ENCODE data around the gene JAKMIP2.

DNA sequence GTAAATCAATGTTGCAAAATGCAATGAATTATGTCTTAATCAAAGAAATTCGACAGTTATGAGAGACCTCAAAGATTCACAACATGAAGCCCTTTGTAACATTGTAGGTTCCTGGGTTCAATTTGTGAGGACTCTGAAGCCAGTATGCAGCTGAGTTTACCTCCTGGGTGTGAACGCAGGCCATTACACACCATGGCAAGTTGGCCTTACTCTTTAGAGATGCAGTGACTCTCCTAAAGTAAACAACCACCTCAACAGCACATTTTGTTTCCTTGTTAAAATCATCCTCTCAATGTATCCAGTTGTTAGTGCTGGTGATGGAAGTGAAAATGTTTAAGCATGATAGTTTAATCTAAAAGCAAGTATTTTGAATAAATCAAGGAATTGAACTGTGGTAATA is 73.8 kb downstream of the JAKMIP2 start:
- TF ChIP-seq RARB (CRISPR knock-in tag; IDR thresholded peaks at IDR 0.05) (no peak), ZNF565 (CRISPR knock-in tag; conservative IDR thresholded peaks at IDR 0.05; ENCODE audit: low read depth) (no peak), OSR1 (CRISPR knock-in tag; IDR thresholded peaks at IDR 0.05) (no peak)
- TF ChIP-seq, protein P1, sequence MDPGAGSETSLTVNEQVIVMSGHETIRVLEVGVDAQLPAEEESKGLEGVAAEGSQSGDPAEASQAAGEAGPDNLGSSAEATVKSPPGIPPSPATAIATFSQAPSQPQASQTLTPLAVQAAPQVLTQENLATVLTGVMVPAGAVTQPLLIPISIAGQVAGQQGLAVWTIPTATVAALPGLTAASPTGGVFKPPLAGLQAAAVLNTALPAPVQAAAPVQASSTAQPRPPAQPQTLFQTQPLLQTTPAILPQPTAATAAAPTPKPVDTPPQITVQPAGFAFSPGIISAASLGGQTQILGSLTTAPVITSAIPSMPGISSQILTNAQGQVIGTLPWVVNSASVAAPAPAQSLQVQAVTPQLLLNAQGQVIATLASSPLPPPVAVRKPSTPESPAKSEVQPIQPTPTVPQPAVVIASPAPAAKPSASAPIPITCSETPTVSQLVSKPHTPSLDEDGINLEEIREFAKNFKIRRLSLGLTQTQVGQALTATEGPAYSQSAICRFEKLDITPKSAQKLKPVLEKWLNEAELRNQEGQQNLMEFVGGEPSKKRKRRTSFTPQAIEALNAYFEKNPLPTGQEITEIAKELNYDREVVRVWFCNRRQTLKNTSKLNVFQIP (CRISPR knock-in tag; IDR thresholded peaks at IDR 0.05; ENCODE audit: borderline replicate concordance, low read depth): no peak
- TF ChIP-seq, protein P2, sequence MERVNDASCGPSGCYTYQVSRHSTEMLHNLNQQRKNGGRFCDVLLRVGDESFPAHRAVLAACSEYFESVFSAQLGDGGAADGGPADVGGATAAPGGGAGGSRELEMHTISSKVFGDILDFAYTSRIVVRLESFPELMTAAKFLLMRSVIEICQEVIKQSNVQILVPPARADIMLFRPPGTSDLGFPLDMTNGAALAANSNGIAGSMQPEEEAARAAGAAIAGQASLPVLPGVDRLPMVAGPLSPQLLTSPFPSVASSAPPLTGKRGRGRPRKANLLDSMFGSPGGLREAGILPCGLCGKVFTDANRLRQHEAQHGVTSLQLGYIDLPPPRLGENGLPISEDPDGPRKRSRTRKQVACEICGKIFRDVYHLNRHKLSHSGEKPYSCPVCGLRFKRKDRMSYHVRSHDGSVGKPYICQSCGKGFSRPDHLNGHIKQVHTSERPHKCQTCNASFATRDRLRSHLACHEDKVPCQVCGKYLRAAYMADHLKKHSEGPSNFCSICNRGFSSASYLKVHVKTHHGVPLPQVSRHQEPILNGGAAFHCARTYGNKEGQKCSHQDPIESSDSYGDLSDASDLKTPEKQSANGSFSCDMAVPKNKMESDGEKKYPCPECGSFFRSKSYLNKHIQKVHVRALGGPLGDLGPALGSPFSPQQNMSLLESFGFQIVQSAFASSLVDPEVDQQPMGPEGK (CRISPR knock-in tag; IDR thresholded peaks at IDR 0.05; ENCODE audit: borderline replicate concordance): no peak
- TF ChIP-seq, protein P3, sequence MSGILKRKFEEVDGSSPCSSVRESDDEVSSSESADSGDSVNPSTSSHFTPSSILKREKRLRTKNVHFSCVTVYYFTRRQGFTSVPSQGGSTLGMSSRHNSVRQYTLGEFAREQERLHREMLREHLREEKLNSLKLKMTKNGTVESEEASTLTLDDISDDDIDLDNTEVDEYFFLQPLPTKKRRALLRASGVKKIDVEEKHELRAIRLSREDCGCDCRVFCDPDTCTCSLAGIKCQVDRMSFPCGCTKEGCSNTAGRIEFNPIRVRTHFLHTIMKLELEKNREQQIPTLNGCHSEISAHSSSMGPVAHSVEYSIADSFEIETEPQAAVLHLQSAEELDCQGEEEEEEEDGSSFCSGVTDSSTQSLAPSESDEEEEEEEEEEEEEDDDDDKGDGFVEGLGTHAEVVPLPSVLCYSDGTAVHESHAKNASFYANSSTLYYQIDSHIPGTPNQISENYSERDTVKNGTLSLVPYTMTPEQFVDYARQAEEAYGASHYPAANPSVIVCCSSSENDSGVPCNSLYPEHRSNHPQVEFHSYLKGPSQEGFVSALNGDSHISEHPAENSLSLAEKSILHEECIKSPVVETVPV (CRISPR knock-in tag; IDR thresholded peaks at IDR 0.05): no peak

Measured in SK-N-SH treated with all-trans-retinoic acid at 6 μM for 48 hours (cell line).